B cell (primary cell): ENCODE results near the gene QRFPR.

ENCODE experiments used
- EZH2 ChIP-seq: IDR thresholded peaks from 2 replicates; pipeline ENCODE4 v1.6.1; 2012; ENCODE audit warnings: borderline replicate concordance, low read depth, mild to moderate bottlenecking, moderate library complexity, low read length; ENCODE audit not compliant: insufficient read depth, poor library complexity, severe bottlenecking
- TF ChIP-seq, protein P1 (sequence below): fragments of 200-600 bp; IDR thresholded peaks from one replicate; pipeline ENCODE4 v1.8.0; 2022; ENCODE audit warnings: antibody characterized with exemption, mild to moderate bottlenecking

DNA sequence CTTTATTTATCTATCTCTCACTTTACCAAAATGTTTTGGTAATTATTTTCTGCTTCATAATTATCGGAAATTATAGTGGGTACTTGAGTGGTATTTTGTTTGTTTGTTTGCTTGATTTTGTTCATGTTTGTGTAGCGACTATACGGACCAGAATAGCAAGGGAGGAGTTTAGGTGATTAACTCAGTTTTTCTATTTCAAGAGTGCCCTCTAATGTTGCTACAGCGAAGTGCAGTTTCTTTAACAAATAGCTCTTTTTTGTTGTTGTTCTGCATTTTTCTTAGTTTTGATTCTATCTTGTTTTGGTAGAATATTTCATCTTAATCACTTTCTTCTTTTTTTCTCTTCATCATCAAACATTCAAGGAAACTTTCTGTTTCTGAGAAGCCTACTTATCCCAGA lies 40.8 kb upstream of the QRFPR start:
- TF ChIP-seq, protein P1, sequence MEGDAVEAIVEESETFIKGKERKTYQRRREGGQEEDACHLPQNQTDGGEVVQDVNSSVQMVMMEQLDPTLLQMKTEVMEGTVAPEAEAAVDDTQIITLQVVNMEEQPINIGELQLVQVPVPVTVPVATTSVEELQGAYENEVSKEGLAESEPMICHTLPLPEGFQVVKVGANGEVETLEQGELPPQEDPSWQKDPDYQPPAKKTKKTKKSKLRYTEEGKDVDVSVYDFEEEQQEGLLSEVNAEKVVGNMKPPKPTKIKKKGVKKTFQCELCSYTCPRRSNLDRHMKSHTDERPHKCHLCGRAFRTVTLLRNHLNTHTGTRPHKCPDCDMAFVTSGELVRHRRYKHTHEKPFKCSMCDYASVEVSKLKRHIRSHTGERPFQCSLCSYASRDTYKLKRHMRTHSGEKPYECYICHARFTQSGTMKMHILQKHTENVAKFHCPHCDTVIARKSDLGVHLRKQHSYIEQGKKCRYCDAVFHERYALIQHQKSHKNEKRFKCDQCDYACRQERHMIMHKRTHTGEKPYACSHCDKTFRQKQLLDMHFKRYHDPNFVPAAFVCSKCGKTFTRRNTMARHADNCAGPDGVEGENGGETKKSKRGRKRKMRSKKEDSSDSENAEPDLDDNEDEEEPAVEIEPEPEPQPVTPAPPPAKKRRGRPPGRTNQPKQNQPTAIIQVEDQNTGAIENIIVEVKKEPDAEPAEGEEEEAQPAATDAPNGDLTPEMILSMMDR: no peak
- no peak for TF ChIP-seq EZH2
